ENCODE data around the gene CSF2RB.

- TF ChIP-seq POLR2AphosphoS5 (IDR thresholded peaks at IDR 0.05; ENCODE audit: low read depth, low read length) (no peak), TAF1 (IDR thresholded peaks at IDR 0.05; ENCODE audit: borderline replicate concordance, insufficient read depth, low read length) (no peak), SIN3A (IDR thresholded peaks at IDR 0.05; ENCODE audit: borderline replicate concordance, insufficient read depth, low read length) (no peak)
These were observed 16.2 kb downstream of the CSF2RB start for GRCh38 chr22:36929621-36930020.
